GM12891 (cell line): ENCODE measurements around the gene ARSK.

Experiments
- DNase-seq: peaks from one replicate; pipeline ENCODE4 v3.0.0; 2011; ENCODE audit warnings: low spot score; ENCODE audit not compliant: insufficient read length
- FAIRE-seq: peaks from 2 replicates; lab custom pipeline; 2011; peaks lifted over from hg19 to GRCh38; lab: Jason Lieb, UNC
- PAX5 ChIP-seq: IDR thresholded peaks from 2 replicates; pipeline ENCODE4 v1.6.1; 2011; ENCODE audit warnings: low read length, moderate library complexity, mild to moderate bottlenecking; ENCODE audit not compliant: insufficient read depth, severe bottlenecking
- POLR2A ChIP-seq: IDR thresholded peaks from 2 replicates; pipeline ENCODE4 v1.6.1; 2011; ENCODE audit warnings: low read depth, low read length, control low read depth
- POLR2AphosphoS5 ChIP-seq: IDR thresholded peaks from 2 replicates; pipeline ENCODE4 v1.6.1; 2011; ENCODE audit warnings: low read depth, low read length, control low read depth
- POU2F2 ChIP-seq: IDR thresholded peaks from 2 replicates; pipeline ENCODE4 v1.6.1; 2011; ENCODE audit warnings: low read depth, mild to moderate bottlenecking, control low read depth, low read length, moderate library complexity
- SPI1 ChIP-seq: IDR thresholded peaks from 2 replicates; pipeline ENCODE4 v1.6.1; 2011; ENCODE audit warnings: low read depth, low read length, control low read depth
- TAF1 ChIP-seq: IDR thresholded peaks from 2 replicates; pipeline ENCODE4 v1.6.1; 2011; ENCODE audit warnings: low read depth, low read length, control low read depth

The ARSK gene

DNA sequence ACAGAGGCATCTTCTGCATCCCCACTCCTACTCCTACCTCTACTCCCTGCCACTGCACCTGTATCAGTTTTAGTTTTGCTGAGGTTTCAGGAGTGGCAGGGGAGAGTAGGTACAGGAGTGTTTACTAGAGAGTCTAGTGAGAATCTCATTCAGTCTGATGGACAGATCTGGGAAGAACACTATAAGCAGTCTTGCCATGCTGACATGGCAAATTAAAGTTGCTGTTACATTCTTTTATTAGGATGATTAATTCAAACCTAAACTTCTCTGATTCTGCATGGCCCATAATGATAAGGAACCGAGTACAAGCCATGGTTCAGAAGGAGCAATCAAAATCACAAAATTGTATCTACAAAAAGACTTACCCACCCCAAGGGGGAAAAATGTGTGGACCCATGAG lies 7.4 kb downstream of the ARSK start:
- TF ChIP-seq TAF1 (no peak), PAX5 (no peak), POLR2A (no peak), POLR2AphosphoS5 (no peak), SPI1 (no peak), POU2F2 (no peak)
- FAIRE-seq (no peak), DNase-seq (no peak)

DNA sequence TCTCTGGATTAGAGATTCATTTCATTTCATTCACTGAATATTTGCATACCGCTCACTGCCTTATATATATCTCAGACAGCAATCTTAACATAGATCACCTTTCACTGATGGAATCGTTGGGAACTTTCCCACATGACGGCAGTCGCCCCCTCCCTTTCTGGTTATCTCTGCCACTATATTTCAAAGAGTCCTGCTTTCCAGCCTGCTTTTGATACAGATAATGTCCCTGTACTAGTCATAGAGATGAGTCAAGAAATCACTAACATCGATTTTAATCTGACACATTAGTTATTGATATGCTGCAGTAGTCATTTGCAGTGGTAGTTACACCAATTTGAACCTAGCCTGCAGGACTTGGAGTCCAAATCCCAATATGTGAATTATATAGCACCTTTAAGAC lies 8.5 kb downstream of the ARSK start:
- FAIRE-seq (no peak), DNase-seq (no peak)
- TF ChIP-seq POU2F2 = no peak
- no peak for TF ChIP-seq SPI1
- no peak for TF ChIP-seq TAF1
- no peak for TF ChIP-seq PAX5
- no peak for TF ChIP-seq POLR2AphosphoS5
- TF ChIP-seq POLR2A = no peak

DNA sequence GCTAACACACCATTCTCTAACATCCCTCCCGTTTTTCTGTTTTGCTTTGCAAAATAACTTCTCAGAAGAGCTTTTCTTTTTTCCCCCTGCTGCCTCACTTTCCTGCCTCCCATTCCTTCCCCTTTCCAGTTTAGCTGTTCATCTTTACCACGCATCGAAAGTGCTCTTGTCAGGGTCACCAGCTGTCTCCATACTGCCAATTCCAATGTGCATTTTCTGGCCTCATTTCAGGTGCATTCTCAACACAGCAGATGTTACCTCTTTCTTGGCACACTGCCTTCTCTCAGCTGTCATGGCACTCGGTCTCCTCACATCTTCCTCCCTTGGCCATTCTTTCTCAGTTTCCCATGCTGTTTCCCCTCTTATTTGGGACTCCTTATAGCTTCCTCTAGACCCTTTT lies 9.5 kb downstream of the ARSK start:
- TF ChIP-seq POU2F2 (no peak), SPI1 (no peak), TAF1 (no peak), POLR2AphosphoS5 (no peak), POLR2A (no peak), PAX5 (no peak)
- no peak for FAIRE-seq
- no peak for DNase-seq

DNA sequence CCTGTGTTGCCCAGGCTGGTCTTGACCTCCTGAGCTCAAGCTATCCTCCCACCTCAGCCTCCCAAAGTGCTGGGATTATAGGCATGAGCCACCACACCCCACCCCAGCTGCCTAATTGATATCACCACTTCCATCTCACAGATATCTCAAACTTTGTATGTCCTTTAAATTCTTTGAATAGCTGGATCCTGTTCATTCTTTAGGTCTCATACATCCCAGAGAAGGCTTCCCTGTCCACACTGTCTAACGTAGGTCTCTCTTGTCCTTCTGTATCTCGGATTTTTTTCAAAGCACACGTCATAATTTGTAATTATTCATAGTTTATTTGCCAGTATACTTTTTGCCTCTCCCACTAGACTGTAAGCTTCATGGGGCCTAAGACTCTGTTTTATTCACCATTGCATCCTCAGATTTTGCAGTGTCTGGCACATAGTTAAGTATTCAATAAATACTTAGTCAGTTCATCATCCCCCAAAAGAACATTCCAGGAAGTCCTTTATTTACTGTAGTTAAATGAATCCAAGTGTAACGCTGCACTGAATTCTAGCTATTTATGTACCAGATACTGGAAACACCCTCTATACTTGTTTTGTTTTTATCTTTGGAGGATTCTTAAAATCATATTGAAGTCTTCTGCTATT lies 10.5 kb downstream of the ARSK start:
- FAIRE-seq (no peak), DNase-seq (no peak)
- TF ChIP-seq POLR2A (no peak), SPI1 (no peak), PAX5 (no peak), TAF1 (no peak), POU2F2 (no peak), POLR2AphosphoS5 (no peak)

DNA sequence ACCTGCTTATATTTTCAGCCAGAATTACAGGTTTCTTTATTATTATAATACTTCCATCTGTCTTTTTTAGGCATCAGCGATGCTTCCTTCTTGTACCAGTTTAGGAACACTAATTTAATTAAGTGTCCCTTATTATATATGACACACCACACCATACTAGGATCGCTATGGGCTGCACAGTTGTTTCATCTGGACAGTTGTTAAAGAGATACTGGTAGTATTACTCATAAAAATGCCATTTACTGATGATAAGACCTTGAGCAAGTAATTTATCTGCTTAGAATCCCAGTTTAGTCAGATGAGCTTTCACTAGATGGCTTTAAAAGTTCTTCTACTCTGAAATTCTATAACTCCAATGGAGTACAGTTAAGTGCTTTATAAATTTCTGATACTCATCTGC lies 17.1 kb downstream of the ARSK start:
- no peak for FAIRE-seq
- no peak for DNase-seq
- TF ChIP-seq TAF1 (no peak), PAX5 (no peak), SPI1 (no peak), POU2F2 (no peak), POLR2A (no peak), POLR2AphosphoS5 (no peak)

DNA sequence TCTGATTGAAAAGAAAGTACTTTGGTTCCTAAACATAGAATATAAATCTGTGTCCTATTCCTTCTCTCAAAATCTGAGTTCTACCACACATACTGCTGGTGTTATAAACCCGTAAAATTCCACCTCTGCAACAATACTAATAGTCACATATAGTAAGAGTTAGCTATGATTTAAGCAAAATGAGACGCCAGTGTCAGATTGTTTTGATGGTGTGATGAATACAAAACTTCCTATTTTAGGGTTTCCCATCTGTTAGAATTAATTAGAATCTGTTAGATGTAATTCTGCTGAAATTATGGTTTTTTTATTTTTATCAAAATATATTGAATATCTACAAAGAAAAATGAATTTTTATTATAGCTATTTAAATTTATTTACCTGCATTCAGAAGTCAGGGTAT lies 26.7 kb downstream of the ARSK start:
- FAIRE-seq (no peak), DNase-seq (no peak)
- TF ChIP-seq POLR2A (no peak), TAF1 (no peak), POU2F2 (no peak), POLR2AphosphoS5 (no peak), PAX5 (no peak), SPI1 (no peak)

DNA sequence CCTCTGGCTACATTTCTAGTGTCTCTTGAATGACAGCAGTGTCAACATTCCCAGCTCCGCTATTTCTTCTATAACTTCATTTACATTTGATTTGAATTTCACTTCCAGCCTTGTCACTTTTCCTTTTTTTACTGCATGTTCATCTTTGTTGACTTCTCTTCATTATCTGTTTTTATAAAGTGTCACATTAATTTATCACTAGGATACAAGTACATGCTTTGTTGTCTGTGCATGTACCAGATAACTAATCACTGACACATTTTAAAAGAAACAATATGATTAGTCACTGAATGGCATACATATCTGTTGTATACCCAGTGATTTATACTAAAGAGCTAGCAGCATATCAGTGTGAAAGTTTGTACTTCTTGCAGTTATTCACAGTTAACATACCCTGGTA lies 29.1 kb downstream of the ARSK start:
- no peak for DNase-seq
- peak; percentile 16 for FAIRE-seq
- TF ChIP-seq POLR2AphosphoS5 = no peak
- TF ChIP-seq SPI1 = no peak
- no peak for TF ChIP-seq TAF1

DNA sequence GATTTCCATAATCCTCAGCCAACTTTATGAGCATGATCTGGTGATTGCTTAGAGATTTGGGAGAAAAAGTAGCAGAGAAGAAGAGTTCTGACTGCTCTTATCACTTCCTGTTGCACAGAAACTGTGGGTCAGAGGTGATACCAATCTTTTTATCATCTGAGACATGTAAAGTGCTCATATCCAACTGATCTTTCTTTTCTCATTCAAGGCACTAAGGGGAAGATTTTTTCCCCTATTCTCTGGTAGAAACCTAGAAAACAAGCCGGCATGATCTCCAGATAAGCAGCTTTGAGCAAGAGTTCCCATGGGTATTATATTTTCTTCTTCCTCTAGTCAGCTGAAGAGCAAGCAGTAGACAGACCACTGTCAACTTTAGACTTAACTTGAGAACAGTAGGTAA lies 36.0 kb downstream of the ARSK start:
- no peak for FAIRE-seq
- TF ChIP-seq SPI1 (0 out of 2 replicates have a peak, but pooled peaks have one; percentile 30), PAX5 (no peak), TAF1 (no peak)

DNA sequence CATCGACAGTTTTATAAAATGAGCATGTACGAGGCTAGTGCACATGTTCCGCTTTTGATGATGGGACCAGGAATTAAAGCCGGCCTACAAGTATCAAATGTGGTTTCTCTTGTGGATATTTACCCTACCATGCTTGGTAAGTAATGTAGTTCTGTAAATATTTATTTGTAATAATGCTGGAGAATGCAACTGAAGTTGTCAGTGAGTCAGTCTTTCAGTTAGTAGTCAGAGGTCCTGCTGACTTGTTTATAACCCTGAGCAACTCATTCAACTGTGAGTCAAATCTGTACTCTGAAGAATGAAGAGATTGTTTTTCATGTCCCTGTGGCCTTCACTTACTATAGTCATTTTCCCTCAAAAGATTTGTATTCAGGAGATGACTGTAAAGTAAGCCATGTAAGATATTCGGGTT lies 36.6 kb downstream of the ARSK start:
- DNase-seq = no peak
- TF ChIP-seq PAX5 = no peak
- no peak for TF ChIP-seq POLR2A
- TF ChIP-seq POU2F2 = no peak
- TF ChIP-seq POLR2AphosphoS5 = no peak
- no peak for TF ChIP-seq SPI1
- no peak for TF ChIP-seq TAF1
- FAIRE-seq = no peak

More for the DNA sequence above, 36.0 kb downstream of the ARSK start:
- DNase-seq = no peak

DNA sequence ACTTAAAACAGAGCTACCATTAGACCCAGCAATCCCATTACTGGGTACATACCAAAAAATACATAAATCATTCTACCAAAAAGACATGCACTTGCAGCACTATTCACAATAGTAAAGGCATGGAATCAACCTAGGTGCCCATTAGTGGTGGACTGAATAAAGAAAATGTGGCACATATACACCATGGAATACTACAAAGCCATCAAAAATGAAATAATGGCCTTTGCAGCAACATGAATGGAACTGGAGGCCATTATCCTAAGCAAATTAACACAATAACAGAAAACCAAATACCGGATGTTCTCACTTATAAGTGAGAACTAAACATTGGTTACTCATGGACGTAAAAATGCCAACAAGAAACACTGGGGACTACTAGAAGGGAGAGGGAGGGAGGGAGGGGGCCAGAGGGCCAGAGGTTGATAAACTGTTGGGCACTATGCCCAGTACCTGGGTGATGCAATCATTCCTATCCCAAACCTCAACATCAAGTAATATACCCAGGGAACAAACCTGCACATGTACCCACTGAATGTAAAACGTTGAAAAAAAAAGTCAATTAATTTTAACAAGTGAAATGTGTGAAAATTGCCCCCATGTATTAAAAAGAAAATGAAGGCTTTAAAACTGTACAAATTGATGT lies 40.5 kb downstream of the ARSK start:
- no peak for DNase-seq
- no peak for FAIRE-seq
- no peak for TF ChIP-seq POLR2AphosphoS5
- no peak for TF ChIP-seq POLR2A
- no peak for TF ChIP-seq PAX5
- no peak for TF ChIP-seq SPI1
- TF ChIP-seq POU2F2 = no peak
- no peak for TF ChIP-seq TAF1

DNA sequence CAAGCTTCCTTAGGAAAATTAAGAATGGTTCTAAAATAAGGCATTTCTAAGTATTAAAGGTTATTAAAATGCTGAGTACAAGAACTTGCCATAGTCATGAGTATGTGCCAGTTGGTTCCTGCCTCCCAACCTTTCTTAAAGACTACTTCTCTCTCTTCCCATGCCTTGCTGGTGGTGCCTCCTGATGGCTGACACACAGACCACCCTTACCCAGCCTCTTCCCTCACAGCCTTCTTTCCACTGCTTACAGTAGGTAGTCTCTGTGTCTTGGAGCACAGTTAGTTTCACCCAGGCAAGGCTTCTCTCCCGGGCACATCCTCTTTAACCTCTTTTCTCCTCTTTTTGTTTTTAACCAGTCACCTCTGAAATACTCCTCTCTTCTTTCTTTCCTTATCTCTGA lies 44.4 kb downstream of the ARSK start:
- FAIRE-seq (no peak), DNase-seq (no peak)
- TF ChIP-seq PAX5 (no peak), TAF1 (no peak), POLR2A (no peak), POU2F2 (no peak), POLR2AphosphoS5 (no peak), SPI1 (no peak)
